Measurements from ENCODE around the gene MSANTD2.
"Not testable (repeated sequence)": the region's sequence is repeated elsewhere in the genome, so short reads cannot be mapped to it uniquely, and the experiment has no call there.

Gene MSANTD2

DNA sequence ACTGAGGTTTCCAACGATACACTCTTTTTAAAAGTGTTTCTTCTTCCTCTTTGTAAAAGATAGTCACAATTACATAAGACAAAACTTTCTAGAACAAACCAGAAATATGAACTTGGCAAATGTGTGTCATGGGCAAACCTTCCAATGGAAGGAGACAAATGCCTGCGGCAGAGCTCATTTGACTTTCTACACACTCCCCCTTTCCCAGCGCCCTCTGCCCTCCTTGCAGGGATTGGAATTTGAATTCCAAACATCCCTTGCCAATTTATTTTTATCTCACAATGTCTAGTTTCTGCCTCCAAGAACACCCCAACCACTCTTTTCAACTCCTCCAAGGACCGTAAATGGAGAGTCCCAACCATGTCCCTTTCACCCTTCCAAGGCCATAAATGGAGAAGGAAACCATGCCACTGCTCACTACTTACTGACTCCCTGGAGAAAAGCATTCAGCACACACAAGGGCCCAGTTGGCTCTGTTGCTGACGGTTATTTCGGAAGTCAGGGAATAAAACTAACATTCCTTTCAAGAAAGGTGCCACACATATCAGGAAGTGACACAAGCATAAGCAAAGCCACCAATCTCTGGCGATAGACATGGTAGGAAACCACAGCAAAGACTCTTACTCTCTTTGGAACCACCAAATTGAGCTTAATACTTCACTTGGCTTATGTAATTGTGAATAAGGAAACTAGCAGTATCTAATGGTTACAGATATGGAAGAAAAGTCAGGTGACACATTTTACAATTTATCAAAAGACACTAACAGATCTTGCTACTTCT is 23.2 kb downstream of the MSANTD2 start:
- Histone ChIP-seq H4K20me1 (peaks cover 0 to 7% (median 0%) of the 10 kb centered on the region in 11 experiments; a peak in 3 of 22 replicates), H3K9me3 (replicated peaks in 1 of 11) (no peaks in the 10 kb centered on the region), H3K9ac (no peak overlapping the region), H3K27ac (no peak overlapping the region), H3K36me3 (peaks cover 6 to 38% (median 21%) of the 10 kb centered on the region in 11 experiments; a peak in 17 of 22 replicates), H3K27me3 (no peaks in the 10 kb centered on the region), H3K4me2 (peak overlapping the region in 4 of 11 experiments; percentile 1 to 22 (median 12); a peak in 4 of 22 replicates), H3K4me1 (peaks cover 0 to 17% (median 3%) of the 10 kb centered on the region in 10 experiments; a peak in 7 of 20 replicates), H3K4me3 (no peak overlapping the region)
- no peak for TF ChIP-seq Cebpa-rat (IDR thresholded peaks at IDR 0.05)

DNA sequence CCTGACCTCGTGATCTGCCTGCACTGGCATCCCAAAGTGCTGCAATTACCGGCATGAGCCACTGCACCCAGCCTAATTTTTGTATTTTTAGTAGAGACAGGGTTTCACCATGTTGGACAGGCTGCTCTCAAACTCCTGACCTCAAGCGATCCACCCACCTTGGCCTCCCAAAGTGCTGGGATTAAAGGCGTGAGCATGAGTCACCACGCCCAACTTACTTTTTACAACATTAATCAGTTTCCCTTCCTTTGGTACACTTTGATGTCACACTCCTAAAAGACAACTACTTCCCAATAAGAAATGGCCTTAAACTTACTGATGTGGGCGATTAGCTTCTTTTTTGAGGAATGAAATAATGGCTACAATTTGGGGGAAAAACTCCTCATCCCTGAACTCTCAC is 29.2 kb downstream of the MSANTD2 start:
- not testable (repeated sequence) for H3K9ac ChIP-seq; H4K20me1 ChIP-seq; H3K9me3 ChIP-seq (replicated peaks in 1 of 11); H3K27me3 ChIP-seq; H3K4me1 ChIP-seq; H3K4me2 ChIP-seq; H3K27ac ChIP-seq; H3K4me3 ChIP-seq
- H3K36me3 ChIP-seq: peaks cover 37 to 85% (median 63%) of the 10 kb centered on the region in 11 experiments

GRCh38 chr11:124769806-124770774 is 30.1 kb downstream of the MSANTD2 start:
- Histone ChIP-seq H3K27me3 (no peaks in the 10 kb centered on the region), H4K20me1 (peaks cover 0 to 8% (median 0%) of the 10 kb centered on the region in 11 experiments; a peak in 5 of 22 replicates), H3K4me1 (peaks cover 0 to under 1% (median 0%) of the 10 kb centered on the region in 10 experiments; a peak in 2 of 20 replicates), H3K4me2 (no peak overlapping the region), H3K27ac (no peak overlapping the region), H3K9me3 (replicated peaks in 1 of 11) (no peaks in the 10 kb centered on the region), H3K36me3 (peaks cover 38 to 94% (median 70%) of the 10 kb centered on the region in 11 experiments), H3K4me3 (no peak overlapping the region), H3K9ac (no peak overlapping the region)
- TF ChIP-seq Cebpa-rat (IDR thresholded peaks at IDR 0.05): no peak

- Histone ChIP-seq H3K27ac (no peak overlapping the region), H3K9ac (no peak overlapping the region), H3K36me3 (peaks cover 43 to 92% (median 70%) of the 10 kb centered on the region in 11 experiments), H3K4me2 (no peak overlapping the region), H4K20me1 (peaks cover 0 to 20% (median 3%) of the 10 kb centered on the region in 11 experiments; a peak in 11 of 22 replicates), H3K9me3 (replicated peaks in 1 of 11) (no peaks in the 10 kb centered on the region), H3K4me3 (no peak overlapping the region), H3K4me1 (no peaks in the 10 kb centered on the region), H3K27me3 (no peaks in the 10 kb centered on the region)
- TF ChIP-seq Cebpa-rat (IDR thresholded peaks at IDR 0.05): no peak
Measured at GRCh38 chr11:124768914-124769313, 31.3 kb downstream of the MSANTD2 start.

DNA sequence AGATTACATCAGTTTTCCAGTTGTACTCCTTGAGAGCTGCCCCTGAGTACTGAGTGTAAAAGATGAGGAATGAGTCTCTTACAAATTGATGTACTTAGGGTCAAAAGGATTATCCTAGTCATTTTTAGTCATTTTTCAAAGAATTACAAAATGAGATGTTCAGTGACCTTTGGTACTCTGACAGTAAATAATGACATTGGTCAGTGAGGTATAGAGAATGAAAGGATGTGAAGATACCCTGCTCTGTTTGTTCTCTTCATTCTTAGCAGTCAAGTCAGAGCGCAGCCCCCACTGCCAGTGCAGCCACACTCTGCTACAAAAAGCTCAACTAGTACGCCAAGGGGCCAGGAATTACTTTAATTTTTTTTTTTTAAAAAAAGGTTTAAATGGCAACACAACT is 34.0 kb downstream of the MSANTD2 start:
- Histone ChIP-seq H3K27ac (no peak overlapping the region), H3K4me3 (no peak overlapping the region), H3K36me3 (peaks cover 31 to 72% (median 51%) of the 10 kb centered on the region in 11 experiments), H3K4me1 (peaks cover 9 to 23% (median 16%) of the 10 kb centered on the region in 10 experiments), H4K20me1 (peaks cover 0 to 46% (median 26%) of the 10 kb centered on the region in 11 experiments; a peak in 18 of 22 replicates), H3K9ac (no peak overlapping the region), H3K4me2 (no peak overlapping the region), H3K9me3 (replicated peaks in 1 of 11) (no peaks in the 10 kb centered on the region), H3K27me3 (peaks cover 0 to 18% (median 0%) of the 10 kb centered on the region in 11 experiments; a peak in 9 of 22 replicates)
- TF ChIP-seq Cebpa-rat (IDR thresholded peaks at IDR 0.05): no peak

DNA sequence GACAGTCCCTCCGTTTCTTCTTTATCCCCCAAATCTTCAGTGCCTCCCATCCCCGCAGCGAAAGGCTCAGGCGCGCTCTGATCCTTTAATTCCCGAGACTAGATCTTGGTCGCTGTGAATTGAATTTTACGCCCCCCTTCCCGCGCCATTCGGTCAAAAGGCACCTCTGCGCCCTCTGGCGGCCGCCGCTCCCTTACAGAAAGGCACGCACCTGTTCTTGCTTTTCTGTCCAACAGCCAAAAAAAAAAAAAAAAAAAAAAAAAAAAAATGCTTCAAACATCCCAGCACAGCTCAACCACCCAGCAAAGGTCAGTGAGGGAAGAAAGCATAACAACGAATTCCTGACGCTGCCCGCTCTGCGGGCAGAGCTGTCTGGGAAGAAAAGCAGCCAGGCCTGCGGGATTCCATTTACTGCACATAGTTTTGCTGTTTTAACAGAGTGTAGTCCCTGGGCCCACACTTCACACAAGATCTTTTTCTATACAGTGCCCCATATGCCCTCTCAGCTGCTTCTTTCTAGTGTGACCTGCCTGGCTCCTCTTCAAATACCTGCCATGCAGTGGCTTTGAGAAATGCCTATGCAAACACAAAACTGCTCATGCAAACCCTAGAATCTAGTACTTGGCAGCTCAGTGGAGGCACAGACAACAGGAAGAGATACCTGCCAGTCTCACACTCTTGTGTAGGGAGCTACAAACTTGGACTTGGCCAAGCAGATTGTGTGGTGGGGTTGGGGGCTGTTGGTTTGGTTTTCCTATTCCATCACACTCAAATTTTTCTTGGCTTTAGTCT is 36.9 kb downstream of the MSANTD2 start:
- Histone ChIP-seq H3K36me3 (peaks cover 16 to 44% (median 34%) of the 10 kb centered on the region in 11 experiments), H3K27ac (no peak overlapping the region), H3K4me1 (peaks cover 35 to 51% (median 44%) of the 10 kb centered on the region in 10 experiments), H4K20me1 (peaks cover 0 to 47% (median 28%) of the 10 kb centered on the region in 11 experiments; a peak in 18 of 22 replicates), H3K9me3 (replicated peaks in 1 of 11) (peaks cover 0 to 9% (median 0%) of the 10 kb centered on the region in 11 experiments; a peak in 1 of 22 replicates), H3K4me2 (peak overlapping the region; percentile 96 to 100 (median 100)), H3K4me3 (peak overlapping the region; percentile 63 to 77 (median 68)), H3K27me3 (peaks cover 0 to 42% (median 0%) of the 10 kb centered on the region in 11 experiments; a peak in 9 of 22 replicates), H3K9ac (peak overlapping the region; percentile 43 to 80 (median 67); a peak in 20 of 22 replicates)
- TF ChIP-seq Cebpa-rat (IDR thresholded peaks at IDR 0.05): no peak

GRCh38 chr11:124762624-124763155 is 37.5 kb downstream of the MSANTD2 start:
- H3K4me1 ChIP-seq: peaks cover 40 to 57% (median 51%) of the 10 kb centered on the region in 10 experiments
- peak overlapping the region; percentile 96 to 100 (median 100) for H3K4me2 ChIP-seq
- peak overlapping the region; percentile 43 to 80 (median 67) for H3K9ac ChIP-seq
- peak overlapping the region; percentile 63 to 77 (median 68) for H3K4me3 ChIP-seq
- peaks cover 0 to 46% (median 28%) of the 10 kb centered on the region in 11 experiments; a peak in 18 of 22 replicates for H4K20me1 ChIP-seq
- H3K9me3 ChIP-seq (replicated peaks in 1 of 11): peaks cover 0 to 9% (median 0%) of the 10 kb centered on the region in 11 experiments; a peak in 1 of 22 replicates
- peak overlapping the region in 1 of 11 experiments; percentile 14; a peak in 2 of 22 replicates for H3K27ac ChIP-seq
- H3K36me3 ChIP-seq: peaks cover 11 to 37% (median 27%) of the 10 kb centered on the region in 11 experiments
- TF ChIP-seq Cebpa-rat (IDR thresholded peaks at IDR 0.05): no peak
- H3K27me3 ChIP-seq: peaks cover 0 to 42% (median 0%) of the 10 kb centered on the region in 11 experiments; a peak in 9 of 22 replicates

Measured in BLaER1 treated with 17β-estradiol and CSF1 and Interleukin-3, amounts not matched to agents 10 nM and 100 nM (cell line).